GM18870 (cell line): Measurements from ENCODE around the gene CSF1.

Experiments
- ATAC-seq: cut with Tn5 transposase; IDR thresholded peaks from one replicate; pipeline ENCODE4 v1.9.1; 2021; ENCODE audit warnings: moderate library complexity; ENCODE audit not compliant: unreplicated experiment

Gene CSF1

DNA sequence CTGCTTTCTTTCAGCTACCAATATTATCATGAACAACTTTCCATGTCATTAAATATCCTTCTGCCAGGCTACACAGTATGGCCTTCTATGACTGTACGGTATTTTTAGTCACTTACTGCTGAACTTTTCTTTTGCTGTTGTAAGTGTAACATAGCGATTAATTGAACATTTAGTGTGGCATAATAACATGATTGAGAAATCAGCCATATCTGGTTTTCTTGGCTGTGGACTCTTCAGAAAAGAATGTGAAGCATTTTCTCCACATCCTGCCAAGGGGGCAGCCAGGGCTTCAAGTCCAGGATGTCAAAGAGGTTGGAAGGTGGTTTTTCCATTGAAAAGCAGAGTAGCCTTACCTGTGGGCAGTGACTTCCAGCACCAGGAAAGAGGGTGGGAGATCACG is 65.1 kb downstream of the CSF1 start:
- no peak for ATAC-seq

DNA sequence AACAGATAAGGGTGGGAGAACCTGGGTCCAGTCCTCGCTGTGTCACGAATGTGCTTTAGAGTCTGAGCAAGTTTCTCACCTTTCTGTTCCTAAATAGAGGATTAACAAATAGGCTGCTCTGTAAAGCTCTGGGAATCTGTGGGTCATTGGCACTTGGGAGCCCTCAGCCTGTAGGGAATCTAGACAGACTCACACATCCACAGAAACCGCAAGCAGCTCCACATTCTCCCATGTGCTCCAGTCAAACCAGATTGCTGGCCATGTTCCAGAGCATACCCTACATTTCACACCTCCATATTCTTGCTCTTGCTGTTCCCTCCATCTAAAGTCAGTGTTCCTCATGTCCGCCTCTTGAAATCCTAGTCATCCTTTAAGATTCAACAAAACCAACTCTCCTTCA is 66.1 kb downstream of the CSF1 start:
- ATAC-seq, result no peak

DNA sequence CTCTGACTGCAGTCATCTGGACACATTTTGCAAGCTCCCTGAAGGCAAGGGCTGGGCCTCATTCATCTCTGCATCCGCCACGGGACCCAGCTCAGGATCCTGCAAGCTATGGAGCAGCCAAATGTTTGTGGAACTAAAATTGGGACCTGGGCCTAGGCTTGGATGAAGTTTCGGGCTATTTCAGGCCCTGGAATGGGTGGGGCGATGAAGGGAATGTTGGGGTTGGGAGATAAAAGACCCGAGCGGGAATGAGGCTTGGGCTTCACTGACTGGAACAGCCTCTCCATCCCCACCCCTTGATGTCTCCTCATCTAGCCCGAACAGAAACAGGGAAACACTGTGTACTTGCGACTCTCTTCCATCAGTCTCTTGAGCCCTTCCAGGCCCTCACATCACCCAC is 66.6 kb downstream of the CSF1 start:
- no peak for ATAC-seq

DNA sequence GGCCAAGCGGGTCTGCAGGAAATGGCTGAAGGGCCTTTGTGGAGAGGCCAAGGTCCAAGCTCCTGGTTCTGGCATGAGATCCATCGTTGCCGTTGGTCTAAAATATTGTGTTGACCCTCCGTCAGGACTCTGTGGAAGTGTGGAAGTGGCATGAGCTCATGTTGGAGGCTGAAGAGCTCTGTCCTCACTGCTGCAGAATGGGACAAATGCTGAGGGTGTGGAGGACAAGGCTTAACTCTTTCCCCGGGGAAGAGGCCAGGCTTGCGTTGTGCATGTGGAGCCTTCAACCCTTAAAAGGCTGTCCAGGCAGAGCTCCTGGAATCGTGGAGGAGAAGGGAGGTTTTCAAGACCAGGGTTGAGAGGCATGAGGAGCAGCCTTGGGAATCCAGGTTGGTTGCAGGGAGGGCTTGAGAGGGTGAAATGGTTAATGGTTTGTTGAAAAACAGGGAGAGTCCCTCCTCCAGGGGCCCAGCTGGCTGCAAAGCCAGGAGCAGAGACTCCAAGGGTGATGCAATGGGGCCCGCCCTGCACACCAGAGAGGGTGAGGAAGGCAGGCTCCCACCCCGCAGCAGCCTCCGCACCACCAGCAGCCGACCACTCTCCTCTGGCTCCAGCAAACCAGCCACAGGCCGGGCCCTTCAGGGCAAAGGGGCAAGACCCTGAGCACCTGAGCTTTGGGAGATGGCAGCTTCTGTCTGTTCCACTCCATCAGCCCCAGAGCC is 67.2 kb downstream of the CSF1 start:
- no peak for ATAC-seq

DNA sequence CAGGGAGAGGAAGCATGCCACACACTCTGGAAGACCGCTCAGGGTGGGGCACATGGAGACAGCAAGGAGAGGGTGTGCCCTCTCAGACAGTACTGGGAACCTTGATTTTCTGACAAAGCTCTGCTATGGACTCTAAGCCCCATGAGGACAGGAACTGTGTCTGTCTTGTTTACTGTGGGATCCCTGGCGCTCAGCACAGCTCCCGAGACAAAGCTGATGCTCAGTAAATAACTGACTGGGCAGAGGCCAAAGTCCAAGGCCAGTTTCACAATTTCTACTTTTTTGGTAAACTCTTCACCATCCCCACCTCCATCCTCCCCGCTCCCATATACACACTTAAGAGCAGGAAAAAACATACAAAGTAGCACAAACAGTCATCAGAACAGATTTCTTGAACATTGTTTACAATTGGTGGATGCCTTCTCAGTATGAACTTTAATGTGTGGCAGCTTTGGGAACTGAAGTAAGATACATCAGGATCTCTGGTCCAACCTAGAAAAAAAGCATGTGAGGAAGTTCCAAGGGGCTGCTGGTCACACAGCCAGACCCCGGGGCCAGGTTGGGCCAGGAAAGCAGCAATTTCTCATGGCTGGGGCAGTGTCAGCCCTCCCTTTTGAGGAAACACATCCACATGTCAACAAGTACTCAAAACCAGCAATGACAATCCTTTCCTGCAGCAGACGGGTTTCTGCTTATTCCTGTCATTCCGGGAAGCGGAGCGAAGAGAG is 68.3 kb downstream of the CSF1 start:
- no peak for ATAC-seq

DNA sequence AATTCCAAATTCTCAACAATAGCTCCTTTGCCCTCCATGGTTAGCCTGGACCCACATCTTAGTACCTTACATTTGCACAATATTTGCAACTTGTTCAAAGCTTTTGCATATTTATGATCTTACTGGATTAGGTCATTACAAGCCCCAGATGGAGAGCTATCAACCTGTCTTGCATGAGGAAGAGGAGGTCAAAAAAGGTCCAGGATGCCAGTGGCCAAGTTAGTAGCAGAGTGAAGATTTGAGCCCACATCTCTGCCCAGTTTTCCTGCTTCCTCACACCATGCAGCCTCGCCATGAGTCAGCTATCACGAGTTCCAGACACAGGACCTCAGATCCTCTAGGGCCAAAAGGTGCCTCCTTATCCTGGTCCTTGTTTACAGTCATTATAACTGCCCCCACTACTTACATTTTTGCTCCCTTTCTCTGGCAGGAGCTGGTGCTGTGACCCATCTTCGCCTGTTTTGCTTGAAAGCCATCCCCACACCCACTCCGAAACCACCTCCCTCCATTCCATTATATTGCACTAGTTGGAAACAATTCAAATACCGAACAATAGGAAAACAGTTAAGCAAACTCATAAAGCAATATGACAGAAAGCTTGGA is 68.9 kb downstream of the CSF1 start:
- no peak for ATAC-seq
